ENCODE data around the gene CDCA4.

Gene CDCA4

GRCh38 chr14:105014631-105015030 is 6.3 kb downstream of the CDCA4 start:
- in situ Hi-C loops (cut with MboI; ENCODE audit: low sequenced_read_pairs) = no loop called here

GRCh38 chr14:105014032-105014431 is 6.9 kb downstream of the CDCA4 start:
- in situ Hi-C loops (cut with MboI; ENCODE audit: low sequenced_read_pairs) = no loop called here

DNA sequence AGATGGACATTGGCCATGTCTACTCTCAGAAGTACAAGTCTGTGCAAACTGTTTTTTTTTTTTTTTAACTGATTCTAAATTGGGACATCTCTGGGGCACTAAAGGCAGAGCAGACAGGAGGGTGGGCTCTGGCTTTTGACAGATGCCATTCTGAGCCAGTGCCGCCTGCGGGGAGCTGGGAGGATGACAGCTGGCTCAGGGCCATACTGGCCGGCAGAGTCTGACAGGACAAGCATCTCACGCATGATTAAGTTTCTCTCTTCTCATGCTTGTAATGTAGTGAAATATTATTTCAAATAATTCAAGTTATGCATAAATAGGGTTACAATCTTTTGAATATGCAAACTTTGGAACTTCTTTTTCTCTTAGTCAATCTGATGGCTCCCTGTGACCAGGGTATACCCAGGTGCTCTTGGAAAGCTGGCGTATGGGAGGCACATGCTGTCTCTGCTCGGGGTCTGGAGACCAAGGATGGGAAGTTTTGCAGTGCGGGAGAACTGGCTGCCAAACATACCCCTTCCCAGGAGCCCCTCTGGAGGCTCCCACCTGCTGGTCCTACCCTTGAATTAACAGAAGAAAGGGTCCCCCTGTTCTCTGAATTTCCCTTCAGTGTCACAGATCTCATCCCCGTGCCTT is 7.6 kb downstream of the CDCA4 start:
- in situ Hi-C loops (cut with MboI; ENCODE audit: low sequenced_read_pairs) = no loop called here

- in situ Hi-C loops (cut with MboI; ENCODE audit: low sequenced_read_pairs) = no loop called here
These were observed 8.5 kb downstream of the CDCA4 start for GRCh38 chr14:105012171-105012985.

DNA sequence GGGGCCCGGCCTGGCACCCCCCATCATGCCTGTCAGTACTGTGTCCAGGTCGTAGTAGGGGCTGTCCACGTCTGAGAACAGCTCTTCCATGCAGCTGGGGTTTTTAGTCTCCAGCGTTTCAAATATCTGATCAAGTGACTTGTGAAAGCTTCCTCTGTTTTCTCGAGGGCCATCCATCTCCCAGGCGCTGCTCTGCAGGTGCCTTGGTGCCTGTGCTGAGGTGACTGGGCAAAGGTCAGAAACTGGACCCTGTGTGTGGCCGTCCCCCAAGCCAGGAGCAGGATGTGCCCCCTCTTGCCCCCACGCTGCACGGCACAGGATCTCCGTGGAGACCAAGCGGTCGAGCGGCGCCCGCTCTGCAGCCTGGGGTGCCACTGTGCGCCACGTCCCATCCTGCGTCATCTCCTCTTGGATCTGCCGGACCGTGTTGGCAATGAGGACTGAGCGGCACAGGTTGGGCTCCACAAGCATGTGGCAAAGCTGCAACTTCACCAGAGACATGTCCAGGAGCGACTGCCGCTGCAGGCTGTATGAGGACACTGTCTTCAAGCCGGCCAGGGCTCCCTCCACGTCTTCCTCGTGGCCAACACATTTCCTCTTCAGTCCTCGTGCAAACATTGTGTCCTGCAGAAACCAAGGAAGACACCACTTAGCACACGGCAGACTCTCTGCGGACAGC is 9.4 kb downstream of the CDCA4 start:
- in situ Hi-C loops (cut with MboI; ENCODE audit: low sequenced_read_pairs) = no loop called here

GRCh38 chr14:105010891-105011291 is 10.0 kb downstream of the CDCA4 start:
- in situ Hi-C loops (cut with MboI; ENCODE audit: low sequenced_read_pairs) = no loop called here

GRCh38 chr14:105010106-105010505 is 10.8 kb downstream of the CDCA4 start:
- in situ Hi-C loops (cut with MboI; ENCODE audit: low sequenced_read_pairs) = no loop called here

- in situ Hi-C loops (cut with MboI; ENCODE audit: low sequenced_read_pairs) = no loop called here
These were observed 13.2 kb downstream of the CDCA4 start for GRCh38 chr14:105007593-105008264.

GRCh38 chr14:105006831-105007592 is 13.9 kb downstream of the CDCA4 start:
- in situ Hi-C loops (cut with MboI; ENCODE audit: low sequenced_read_pairs) = no loop called here

DNA sequence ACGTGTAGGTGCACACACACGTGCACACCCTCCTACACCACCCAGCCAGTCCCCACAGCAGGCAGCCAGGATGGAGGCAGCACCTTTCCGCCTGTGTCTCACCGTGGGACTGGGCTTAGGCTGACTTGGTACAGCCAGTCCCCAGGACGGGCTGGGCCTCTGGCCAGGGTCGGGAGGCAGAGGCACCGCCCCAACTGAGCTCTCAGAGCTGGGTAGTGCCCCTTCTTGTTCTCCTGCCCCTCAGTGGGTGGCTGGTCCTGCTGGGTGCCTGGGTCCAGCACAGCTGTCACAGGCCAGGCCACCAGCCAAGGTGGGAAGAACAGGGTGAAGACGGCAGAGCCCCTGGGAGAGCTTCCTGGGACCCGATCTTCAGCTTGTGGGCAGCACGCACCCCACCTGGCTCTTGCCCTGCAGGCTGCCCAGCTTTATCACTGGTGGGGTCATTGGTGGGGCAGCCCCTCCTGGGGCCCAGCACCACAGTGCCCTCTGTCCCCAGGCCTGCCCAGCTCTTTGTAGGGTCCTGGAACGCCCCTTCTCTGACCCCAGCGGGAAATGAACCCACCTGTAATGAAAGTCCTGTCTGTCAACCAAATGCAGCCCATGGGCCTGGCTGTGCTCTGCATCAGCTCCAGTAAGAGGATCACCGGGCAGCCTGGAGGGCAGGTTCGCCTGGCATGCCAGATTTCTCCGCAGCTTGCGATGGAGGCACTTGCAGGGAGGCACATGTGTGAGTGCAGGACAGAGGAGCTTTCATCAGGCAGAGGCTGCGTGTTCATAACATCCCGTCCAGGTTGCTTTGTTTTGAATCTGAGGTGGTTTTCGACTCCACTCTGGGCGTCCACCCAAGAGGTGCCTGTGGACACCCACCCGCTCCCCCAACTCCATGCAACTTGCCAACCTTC is 14.7 kb downstream of the CDCA4 start:
- in situ Hi-C loops (cut with MboI; ENCODE audit: low sequenced_read_pairs) = no loop called here

- in situ Hi-C loops (cut with MboI; ENCODE audit: low sequenced_read_pairs) = no loop called here
These were observed 15.5 kb downstream of the CDCA4 start for GRCh38 chr14:105005329-105005928.

DNA sequence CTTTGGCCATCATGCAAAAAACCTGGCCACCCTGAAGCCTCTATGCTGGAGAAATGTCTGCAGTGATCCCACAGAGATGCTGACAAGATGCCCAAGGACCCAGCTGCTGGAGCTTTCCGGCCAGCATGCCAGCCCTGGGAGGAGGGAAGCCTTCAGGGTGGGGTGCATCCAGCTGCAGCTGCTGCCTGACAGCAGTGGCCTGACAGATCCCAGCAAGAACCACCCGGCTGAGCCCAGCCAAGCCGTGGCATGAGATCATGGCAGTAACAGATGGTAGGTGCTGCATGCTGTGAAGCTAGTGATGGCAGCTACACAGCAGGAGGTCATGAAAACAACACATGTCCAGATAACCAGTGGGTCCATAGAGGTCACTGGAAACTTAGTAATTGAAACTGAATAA is 21.5 kb downstream of the CDCA4 start:
- in situ Hi-C loops (cut with MboI; ENCODE audit: low sequenced_read_pairs) = no loop called here

DNA sequence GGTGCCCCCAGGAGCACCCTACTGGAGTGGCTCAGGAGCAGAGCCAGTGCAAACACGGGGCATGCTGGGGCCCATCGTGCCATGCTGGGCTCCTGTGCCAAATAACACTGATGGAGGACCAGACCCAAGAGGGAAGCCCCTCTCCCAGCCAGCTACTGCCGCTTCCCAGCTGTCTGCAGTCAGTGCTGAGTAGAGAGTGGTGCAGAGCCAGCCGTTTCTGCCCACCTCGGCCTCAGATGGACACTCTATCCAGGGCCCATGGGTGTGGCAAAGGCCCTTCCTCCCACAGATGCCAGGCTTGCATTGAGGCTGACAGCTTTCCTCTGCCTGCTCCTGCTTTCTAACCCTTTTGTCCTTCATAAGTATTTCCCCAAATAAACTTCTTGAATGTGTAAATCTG is 22.1 kb downstream of the CDCA4 start:
- in situ Hi-C loops (cut with MboI; ENCODE audit: low sequenced_read_pairs) = no loop called here

- in situ Hi-C loops (cut with MboI; ENCODE audit: low sequenced_read_pairs) = no loop called here
These were observed 24.4 kb downstream of the CDCA4 start for GRCh38 chr14:104996483-104996882.

DNA sequence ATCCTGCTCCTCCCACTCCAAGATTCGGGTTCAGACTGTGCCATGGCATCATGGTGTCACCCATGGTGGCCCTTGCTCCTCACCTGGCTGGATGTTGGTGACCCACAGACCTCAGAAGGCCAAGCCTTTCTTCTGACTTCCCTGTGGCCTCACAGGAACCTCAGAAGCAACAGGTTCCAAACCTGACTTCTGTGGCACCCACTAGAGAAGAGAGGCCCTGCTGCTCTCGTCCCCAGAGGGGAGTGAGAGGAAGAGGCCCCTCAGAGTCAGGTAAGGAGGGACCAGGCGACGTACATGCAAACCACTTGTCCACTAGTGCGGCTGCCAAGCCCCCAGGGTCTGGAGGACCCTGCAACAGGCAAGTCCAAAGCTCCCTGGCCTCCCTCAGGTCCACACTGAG is 24.9 kb downstream of the CDCA4 start:
- in situ Hi-C loops (cut with MboI; ENCODE audit: low sequenced_read_pairs) = no loop called here

- in situ Hi-C loops (cut with MboI; ENCODE audit: low sequenced_read_pairs) = no loop called here
These were observed 25.9 kb downstream of the CDCA4 start for GRCh38 chr14:104994978-104995377.

- in situ Hi-C loops (cut with MboI; ENCODE audit: low sequenced_read_pairs) = no loop called here
These were observed 26.9 kb downstream of the CDCA4 start for GRCh38 chr14:104993808-104994591.

DNA sequence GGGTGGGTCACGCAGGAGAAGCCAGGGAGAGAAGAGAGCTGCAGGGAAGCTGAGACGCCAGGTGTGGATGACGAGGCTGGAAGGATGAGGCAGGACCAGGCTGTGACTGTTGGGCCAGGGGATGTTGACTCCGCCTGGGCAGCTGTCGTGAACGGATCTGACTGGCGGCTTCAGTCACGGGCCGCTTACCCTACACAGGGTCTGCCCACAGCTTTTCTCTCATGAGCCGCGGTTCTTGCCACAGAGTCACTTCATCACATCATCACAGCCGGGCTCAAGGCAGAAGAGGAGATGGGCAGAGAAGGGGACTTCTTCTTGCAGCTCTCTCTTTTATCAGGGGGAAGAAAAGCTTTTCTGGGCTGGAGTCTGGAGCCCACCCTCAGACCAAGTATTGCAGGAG is 27.6 kb downstream of the CDCA4 start:
- in situ Hi-C loops (cut with MboI; ENCODE audit: low sequenced_read_pairs) = no loop called here

Data from hTERT RPE-1 (cell line).